GM03348 (cell line): Measurements from ENCODE around the gene GJA3.
"Not testable (repeated sequence)": the region's sequence is repeated elsewhere in the genome, so short reads cannot be mapped to it uniquely, and the experiment has no call there.

Experiments used
- DNase-seq: peaks from one replicate; pipeline ENCODE4 v3.0.0; 2012; ENCODE audit warnings: low spot score

The GJA3 gene

GRCh38 chr13:20182231-20182846, 21.5 kb upstream of the GJA3 start:
- peak; percentile 86 for DNase-seq

- DNase-seq = no peak
Measured at GRCh38 chr13:20181188-20181587, 20.3 kb upstream of the GJA3 start.

- no peak for DNase-seq
Measured at GRCh38 chr13:20178156-20178555, 17.3 kb upstream of the GJA3 start.

GRCh38 chr13:20177049-20177831, 16.4 kb upstream of the GJA3 start:
- no peak for DNase-seq

- no peak for DNase-seq
Measured at GRCh38 chr13:20175907-20176652, 15.2 kb upstream of the GJA3 start.

GRCh38 chr13:20175406-20175794, 14.5 kb upstream of the GJA3 start:
- no peak for DNase-seq

- peak; percentile 87 for DNase-seq
Measured at GRCh38 chr13:20174656-20175405, 14.0 kb upstream of the GJA3 start.

GRCh38 chr13:20173116-20173746, 12.4 kb upstream of the GJA3 start:
- DNase-seq = no peak

GRCh38 chr13:20171364-20171763, 10.5 kb upstream of the GJA3 start:
- no peak for DNase-seq

GRCh38 chr13:20170921-20171320, 10.1 kb upstream of the GJA3 start:
- no peak for DNase-seq

- no peak for DNase-seq
Measured at GRCh38 chr13:20168396-20168795, 7.5 kb upstream of the GJA3 start.

- DNase-seq = no peak
Measured at GRCh38 chr13:20165417-20166257, 4.8 kb upstream of the GJA3 start.

- DNase-seq = no peak
Measured at GRCh38 chr13:20161951-20162300, 1.1 kb upstream of the GJA3 start.

GRCh38 chr13:20161275-20161950, 561 bp upstream of the GJA3 start:
- DNase-seq = peak; percentile 20

- DNase-seq = no peak
Measured at GRCh38 chr13:20159646-20160305, 1.1 kb downstream of the GJA3 start.

GRCh38 chr13:20157151-20157796, 3.6 kb downstream of the GJA3 start:
- DNase-seq = no peak

- DNase-seq = no peak
Measured at GRCh38 chr13:20156702-20157101, 4.2 kb downstream of the GJA3 start.

GRCh38 chr13:20153290-20153689, 7.6 kb downstream of the GJA3 start:
- DNase-seq = not testable (repeated sequence)

GRCh38 chr13:20151612-20152011, 9.2 kb downstream of the GJA3 start:
- DNase-seq = no peak
